GM18520 (cell line): ENCODE measurements around the gene NARF.
"Not testable (repeated sequence)": the region's sequence is repeated elsewhere in the genome, so short reads cannot be mapped to it uniquely, and the experiment has no call there.

Experiments used
- ATAC-seq: cut with Tn5 transposase; IDR thresholded peaks from one replicate; pipeline ENCODE4 v1.9.1; 2021; ENCODE audit not compliant: unreplicated experiment

The NARF gene

GRCh38 chr17:82496529-82497434 lies 38.2 kb downstream of the NARF start:
- peak; percentile 49 for ATAC-seq

- ATAC-seq = no peak
These were observed 39.2 kb downstream of the NARF start for GRCh38 chr17:82497483-82498405.

- ATAC-seq = no peak
These were observed 43.7 kb downstream of the NARF start for GRCh38 chr17:82502207-82502606.

GRCh38 chr17:82503094-82503727 lies 44.7 kb downstream of the NARF start:
- ATAC-seq = no peak

GRCh38 chr17:82503728-82504308 lies 45.3 kb downstream of the NARF start:
- ATAC-seq = no peak

GRCh38 chr17:82505296-82505695 lies 46.8 kb downstream of the NARF start:
- ATAC-seq = no peak

GRCh38 chr17:82506402-82506801 lies 47.9 kb downstream of the NARF start:
- peak; percentile 82 for ATAC-seq

GRCh38 chr17:82507631-82508175 lies 49.2 kb downstream of the NARF start:
- no peak for ATAC-seq

GRCh38 chr17:82511642-82512041 lies 53.1 kb downstream of the NARF start:
- not testable (repeated sequence) for ATAC-seq

- not testable (repeated sequence) for ATAC-seq
These were observed 55.3 kb downstream of the NARF start for GRCh38 chr17:82513864-82514263.

GRCh38 chr17:82517230-82517865 lies 58.8 kb downstream of the NARF start:
- ATAC-seq = no peak

- ATAC-seq = peak; percentile 86
These were observed 60.6 kb downstream of the NARF start, which contains the start of gene FOXK2 for GRCh38 chr17:82518826-82519810. TSS of gene FOXK2 (plus strand) at chr17:82519732. CDS start at chr17:82519889, 157 bp downstream.

- peak; percentile 4 for ATAC-seq
These were observed 61.7 kb downstream of the NARF start for GRCh38 chr17:82519971-82520903.

GRCh38 chr17:82524540-82524939 lies 66.0 kb downstream of the NARF start:
- no peak for ATAC-seq

- ATAC-seq = no peak
These were observed 67.2 kb downstream of the NARF start for GRCh38 chr17:82525712-82526111.

- no peak for ATAC-seq
These were observed 69.4 kb downstream of the NARF start for GRCh38 chr17:82527898-82528297.

GRCh38 chr17:82528484-82529265 lies 70.1 kb downstream of the NARF start:
- ATAC-seq = no peak
